Cortex of kidney (tissue), 1 donor: ENCODE data around the gene VAV2.

ENCODE experiments used
- DNase-seq: peaks from one replicate; lab custom pipeline; 2025; lab: John Stamatoyannopoulos, UW

The VAV2 gene

GRCh38 chr9:133742849-133743444 lies 249.2 kb downstream of the VAV2 start:
- DNase-seq = no peak

GRCh38 chr9:133742251-133742650 lies 249.9 kb downstream of the VAV2 start:
- no peak for DNase-seq

- no peak for DNase-seq
Measured at GRCh38 chr9:133741716-133742115, 250.4 kb downstream of the VAV2 start.

GRCh38 chr9:133740911-133741310 lies 251.2 kb downstream of the VAV2 start:
- DNase-seq = no peak

- DNase-seq = no peak
Measured at GRCh38 chr9:133739408-133740280, 252.5 kb downstream of the VAV2 start.

GRCh38 chr9:133738640-133739225 lies 253.4 kb downstream of the VAV2 start:
- no peak for DNase-seq

GRCh38 chr9:133737774-133738639 lies 254.1 kb downstream of the VAV2 start, which contains the start of gene SARDH:
TSS of gene SARDH (minus strand) at chr9:133738352. CDS start at chr9:133734173, 4,179 bp downstream.
- DNase-seq = no peak

GRCh38 chr9:133737071-133737773 lies 254.9 kb downstream of the VAV2 start:
- no peak for DNase-seq

GRCh38 chr9:133735931-133736330 lies 256.2 kb downstream of the VAV2 start:
- no peak for DNase-seq

GRCh38 chr9:133735415-133735775 lies 256.7 kb downstream of the VAV2 start:
- no peak for DNase-seq

GRCh38 chr9:133734590-133735414 lies 257.3 kb downstream of the VAV2 start:
- no peak for DNase-seq

GRCh38 chr9:133733796-133734533 lies 258.2 kb downstream of the VAV2 start:
- no peak for DNase-seq

- DNase-seq = no peak
Measured at GRCh38 chr9:133733421-133733795, 258.7 kb downstream of the VAV2 start.

- DNase-seq = no peak
Measured at GRCh38 chr9:133732639-133733408, 259.3 kb downstream of the VAV2 start.

- DNase-seq = no peak
Measured at GRCh38 chr9:133731876-133732638, 260.1 kb downstream of the VAV2 start.

- no peak for DNase-seq
Measured at GRCh38 chr9:133730994-133731715, 261.0 kb downstream of the VAV2 start.

- DNase-seq = no peak
Measured at GRCh38 chr9:133729617-133730281, 262.4 kb downstream of the VAV2 start.
